Gastroesophageal sphincter (tissue), 3 donors: Measurements from ENCODE around the gene MICAL1.
A peak's percentile ranks its signal among the peaks of the same experiment; 100 is the strongest.

Source experiments
- CTCF ChIP-seq, 4 experiments: fragments of 200-600 bp in 2 of 4; fragments of 450-650 bp in 2 of 4; sonication (generic) in 1 of 4; IDR thresholded peaks; one replicate each; pipeline ENCODE4 v1.5.1; 2017 to 2019; ENCODE audit warnings: antibody characterized with exemption in 4 of 4, mild to moderate bottlenecking in 2 of 4, moderate library complexity in 2 of 4
- EP300 ChIP-seq: sonication (generic); formaldehyde crosslinking; IDR thresholded peaks from one replicate; pipeline ENCODE4 v1.6.1; 2017; ENCODE audit warnings: antibody characterized with exemption, mild to moderate bottlenecking

GRCh38 chr6:109397020-109397419, 58.6 kb downstream of the MICAL1 start:
- TF ChIP-seq CTCF (IDR thresholded peaks at IDR 0.05): peak in 3 of 4 experiments; percentile 41 to 58 (median 43)
- TF ChIP-seq EP300: no peak
